GM13977 (cell line): ENCODE results near the gene AASDHPPT.

Source experiments
- DNase-seq: peaks from one replicate; pipeline ENCODE4 v3.0.0; 2012; ENCODE audit warnings: low spot score
- CTCF ChIP-seq: IDR thresholded peaks from 2 replicates; pipeline ENCODE4 v1.5.1; 2012; ENCODE audit warnings: mild to moderate bottlenecking, control low read depth; ENCODE audit not compliant: insufficient read depth; ENCODE audit errors: extremely low read depth, missing control alignments
- in situ Hi-C: fragments of 300-500 bp; cut with MboI; formaldehyde crosslinking; loops from one replicate; pipeline ENCODE4 v1.12.0; 2022; ENCODE audit warnings: low sequenced_read_pairs, low pct_unique_long_range_greater_than_20kb, mixed read lengths, inconsistent platforms; ENCODE audit not compliant: unreplicated experiment

AASDHPPT gene

GRCh38 chr11:106082096-106082495 is 4.6 kb downstream of the AASDHPPT start:
- DNase-seq, result no peak
- no peak for TF ChIP-seq CTCF
- in situ Hi-C loops, result no loop called here

GRCh38 chr11:106086135-106086534 is 8.7 kb downstream of the AASDHPPT start:
- in situ Hi-C loops, result no loop called here
- no peak for TF ChIP-seq CTCF
- DNase-seq, result no peak

GRCh38 chr11:106086850-106087249 is 9.4 kb downstream of the AASDHPPT start:
- no peak for TF ChIP-seq CTCF
- no peak for DNase-seq
- in situ Hi-C loops, result no loop called here

- no peak for DNase-seq
- TF ChIP-seq CTCF, result peak; percentile 89
- in situ Hi-C loops, result no loop called here
Observed at GRCh38 chr11:106087815-106088435, 10.5 kb downstream of the AASDHPPT start.

GRCh38 chr11:106088896-106089295 is 11.4 kb downstream of the AASDHPPT start:
- in situ Hi-C loops, result no loop called here
- no peak for TF ChIP-seq CTCF
- no peak for DNase-seq

GRCh38 chr11:106091480-106092123 is 14.1 kb downstream of the AASDHPPT start:
- DNase-seq, result peak; percentile 60
- in situ Hi-C loops, result no loop called here
- TF ChIP-seq CTCF, result no peak
